Uterus (tissue), 2 donors: Measurements from ENCODE around the gene SCRN2.

Source experiments
- CTCF ChIP-seq, 4 experiments: fragments of 200-600 bp in 2 of 4; fragments of 450-650 bp in 2 of 4; sonication (generic) in 2 of 4; IDR thresholded peaks; one replicate each; pipeline ENCODE4 v1.5.1; 2016 to 2019; ENCODE audit warnings: antibody characterized with exemption in 4 of 4, mild to moderate bottlenecking in 2 of 4, moderate library complexity in 1 of 4
- POLR2A ChIP-seq, 2 donors: fragments of 450-650 bp; IDR thresholded peaks; one replicate each; pipeline ENCODE4 v1.6.1; 2016; ENCODE audit warnings: antibody characterized with exemption in 2 of 2, mild to moderate bottlenecking in 1 of 2, moderate library complexity in 1 of 2

DNA sequence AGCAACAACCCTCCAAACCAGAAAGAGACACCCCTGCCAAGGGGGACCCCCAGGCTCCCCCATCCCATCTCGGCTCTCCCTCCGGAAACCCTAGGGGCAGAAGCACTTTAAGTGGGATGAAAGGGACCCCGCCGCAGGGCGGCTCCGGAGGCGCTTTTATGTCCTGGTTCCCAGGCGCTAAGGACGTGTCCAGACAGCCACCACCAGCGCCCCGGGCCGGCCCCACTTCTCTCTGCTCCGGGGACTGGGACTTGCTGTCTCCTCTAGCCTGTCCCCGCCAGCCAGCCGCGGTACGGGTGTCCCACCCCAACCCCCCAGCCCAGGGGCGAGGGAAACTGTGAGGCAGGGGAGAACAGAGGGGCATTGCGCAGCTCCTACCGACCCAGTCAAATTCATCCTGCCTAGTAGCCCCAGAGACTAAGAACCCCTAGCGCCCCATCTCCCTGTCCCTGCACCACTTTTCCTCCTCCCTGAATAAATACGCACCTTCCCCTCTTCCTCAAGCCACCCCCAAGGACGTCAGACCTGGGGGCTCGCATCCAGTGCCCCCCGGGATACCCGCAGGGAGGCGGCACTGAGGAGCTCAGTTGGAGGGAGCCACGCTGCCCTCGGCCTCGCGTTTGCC lies 5.8 kb upstream of the SCRN2 start:
- TF ChIP-seq CTCF (IDR thresholded peaks at IDR 0.05) (no peak), POLR2A (IDR thresholded peaks at IDR 0.05) (no peak)
